HG03520 (cell line): ENCODE measurements around the gene NR1H3.

ENCODE experiments used
- ATAC-seq: cut with Tn5 transposase; IDR thresholded peaks from one replicate; pipeline ENCODE4 v1.9.1; 2021; ENCODE audit warnings: mild to moderate bottlenecking, moderate library complexity; ENCODE audit not compliant: unreplicated experiment

NR1H3 gene

GRCh38 chr11:47243454-47243853 is 14.3 kb upstream of the NR1H3 start:
- no peak for ATAC-seq

GRCh38 chr11:47244448-47245350 is 13.1 kb upstream of the NR1H3 start:
- no peak for ATAC-seq

DNA sequence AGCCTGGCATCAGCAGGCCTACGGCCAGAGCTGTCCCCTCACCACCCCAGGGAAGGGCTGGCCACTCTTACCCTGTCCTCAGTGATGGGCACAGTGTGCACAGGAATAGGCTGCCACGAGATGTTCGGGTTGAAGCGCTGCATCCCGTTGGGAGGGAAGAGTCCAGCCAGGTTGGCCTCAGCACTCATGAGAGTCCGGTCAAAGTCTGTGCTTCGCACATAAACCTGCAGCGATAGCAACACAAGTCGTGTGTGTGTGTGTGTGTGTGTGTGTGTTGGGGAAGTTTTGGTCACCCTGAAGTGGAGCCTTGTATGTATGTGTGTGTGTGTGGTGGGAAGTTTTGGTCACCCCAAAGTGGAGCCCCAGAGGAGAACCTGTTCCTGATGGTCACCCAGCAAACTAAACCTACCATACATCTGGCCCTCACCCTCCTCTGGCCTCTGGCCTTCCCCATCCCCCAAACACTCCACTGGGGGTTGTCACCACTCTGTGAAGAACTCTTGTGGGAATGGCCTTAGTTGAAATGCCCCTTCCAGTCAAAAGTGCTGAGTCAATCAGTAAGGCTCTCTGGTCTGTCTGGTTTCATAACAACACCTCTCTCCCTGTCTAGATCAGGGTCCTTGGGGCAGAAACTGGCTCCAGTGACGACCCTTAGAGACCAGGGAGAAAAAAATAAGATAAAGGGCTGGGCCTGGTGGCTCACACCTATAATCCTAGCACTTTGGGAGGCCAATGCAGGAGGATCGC is 12.0 kb upstream of the NR1H3 start:
- no peak for ATAC-seq

GRCh38 chr11:47247502-47247901 is 10.3 kb upstream of the NR1H3 start:
- no peak for ATAC-seq

GRCh38 chr11:47248304-47248663 is 9.5 kb upstream of the NR1H3 start:
- ATAC-seq, result peak; percentile 4

- peak; percentile 88 for ATAC-seq
Observed at GRCh38 chr11:47248664-47249377, 9.0 kb upstream of the NR1H3 start, which contains the start of gene ACP2. Gene ACP2, minus strand, starts transcription at chr11:47248814. Its CDS starts 25 bp downstream, at chr11:47248789.

GRCh38 chr11:47249378-47249715 is 8.4 kb upstream of the NR1H3 start:
- ATAC-seq, result no peak

DNA sequence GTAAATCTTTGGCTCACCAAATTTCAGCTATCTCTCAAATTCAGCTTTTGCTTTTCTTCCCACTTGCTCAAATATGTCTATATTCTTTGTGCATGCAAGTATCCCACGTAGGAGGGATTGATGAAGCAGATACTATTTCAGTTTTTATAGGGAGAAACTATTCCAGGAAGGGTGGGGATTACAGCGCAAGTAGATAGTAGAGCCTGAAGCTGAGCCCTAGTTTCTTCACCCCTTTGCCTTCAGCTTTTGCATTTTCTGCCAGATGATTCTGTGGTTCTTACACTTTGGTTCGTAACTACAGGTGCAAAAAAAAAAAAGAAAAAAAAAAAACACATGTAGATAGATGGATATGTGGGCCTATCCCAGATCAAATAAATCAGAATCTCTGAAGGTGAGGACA is 6.0 kb upstream of the NR1H3 start:
- no peak for ATAC-seq

GRCh38 chr11:47253660-47254059 is 4.1 kb upstream of the NR1H3 start:
- ATAC-seq, result no peak

DNA sequence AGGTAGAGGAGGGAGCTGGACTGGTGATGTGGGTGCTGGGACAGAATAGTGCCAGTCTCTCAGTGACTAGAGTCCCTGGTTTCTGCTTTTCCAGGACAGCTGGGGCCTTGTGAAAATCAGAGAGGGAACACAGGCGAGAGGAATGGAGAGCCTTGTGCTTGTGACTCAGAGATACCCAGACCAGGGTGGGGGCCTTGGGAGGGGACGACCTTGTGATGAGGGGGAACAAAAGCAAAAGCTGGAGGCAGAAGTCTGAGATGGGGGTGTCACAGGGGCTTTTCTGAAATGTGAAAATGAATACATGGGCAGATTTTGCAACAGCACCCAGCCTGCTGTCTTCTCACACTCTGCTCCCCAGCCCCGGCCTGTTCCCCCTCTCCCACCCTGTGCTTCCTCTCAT is 3.4 kb upstream of the NR1H3 start:
- ATAC-seq, result no peak

DNA sequence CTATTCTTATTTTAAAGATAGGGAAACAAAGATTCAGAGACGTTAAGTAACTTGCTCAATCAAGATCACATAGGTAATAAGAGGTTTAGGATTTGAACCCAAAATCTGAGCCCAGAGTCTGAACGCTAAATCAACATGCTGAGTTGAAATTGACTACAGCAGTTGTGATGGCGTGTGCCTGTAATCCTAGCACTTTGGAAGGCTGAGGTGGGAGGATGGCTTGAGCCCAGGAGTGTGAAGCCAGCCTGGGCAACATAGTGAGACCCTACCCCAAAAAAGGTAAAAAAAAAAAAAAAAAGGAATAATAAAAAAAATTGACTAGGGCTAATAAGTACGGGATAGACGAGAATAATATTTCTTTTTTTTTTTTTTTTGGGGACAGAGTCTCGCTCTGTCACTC is 1.4 kb upstream of the NR1H3 start:
- ATAC-seq, result no peak

GRCh38 chr11:47257177-47257516 is 649 bp upstream of the NR1H3 start:
- no peak for ATAC-seq

- no peak for ATAC-seq
Observed at GRCh38 chr11:47258317-47258902, 614 bp downstream of the NR1H3 start.

- ATAC-seq, result no peak
Observed at GRCh38 chr11:47259232-47259977, 1.6 kb downstream of the NR1H3 start.

GRCh38 chr11:47260366-47260765 is 2.6 kb downstream of the NR1H3 start:
- no peak for ATAC-seq

GRCh38 chr11:47261291-47261800 is 3.5 kb downstream of the NR1H3 start:
- no peak for ATAC-seq

- no peak for ATAC-seq
Observed at GRCh38 chr11:47264119-47264518, 6.3 kb downstream of the NR1H3 start.

DNA sequence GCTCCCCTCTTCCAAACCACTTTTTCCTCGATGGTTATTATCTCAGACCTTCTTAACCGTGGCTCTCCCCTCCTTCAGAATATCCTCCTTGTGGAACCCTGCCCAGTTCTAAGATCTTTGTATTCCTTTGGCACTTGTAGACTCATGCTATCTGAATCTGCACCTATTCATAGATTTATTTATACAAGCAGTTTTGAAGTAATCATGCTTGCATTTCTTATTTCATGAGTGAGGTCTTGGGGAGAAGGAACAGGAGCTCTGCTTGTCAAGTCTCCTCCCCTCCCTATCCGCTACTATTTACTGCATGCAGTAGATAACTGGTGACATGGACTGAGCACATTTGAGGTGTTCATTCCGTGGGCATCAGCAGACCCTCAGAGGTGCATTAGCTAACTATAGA is 6.7 kb downstream of the NR1H3 start:
- ATAC-seq, result no peak

DNA sequence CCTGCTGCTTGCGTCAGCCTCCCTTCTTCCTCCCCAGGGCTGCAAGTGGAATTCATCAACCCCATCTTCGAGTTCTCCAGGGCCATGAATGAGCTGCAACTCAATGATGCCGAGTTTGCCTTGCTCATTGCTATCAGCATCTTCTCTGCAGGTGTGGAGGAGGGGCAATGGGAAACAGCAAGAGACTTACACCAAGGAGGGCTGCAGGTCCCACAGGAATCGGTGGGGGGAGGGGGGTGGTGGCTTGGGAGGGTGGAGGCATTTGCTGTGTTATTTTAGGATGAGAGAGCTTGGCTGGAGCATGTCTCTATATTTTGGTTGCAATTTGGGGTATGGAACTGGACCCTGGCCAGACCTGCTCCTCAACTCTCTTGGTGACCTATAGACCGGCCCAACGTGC is 10.1 kb downstream of the NR1H3 start:
- no peak for ATAC-seq

GRCh38 chr11:47268448-47269001 is 10.7 kb downstream of the NR1H3 start:
- ATAC-seq, result no peak
